Measurements from ENCODE around the gene SCT. TPM values are rescaled to one million over a fixed set of nuclear protein-coding genes. Genes with fewer than 3 reads are reported as not detected.

The SCT gene
- total and polyA plus RNA-seq, 4 donors: not detected

DNA sequence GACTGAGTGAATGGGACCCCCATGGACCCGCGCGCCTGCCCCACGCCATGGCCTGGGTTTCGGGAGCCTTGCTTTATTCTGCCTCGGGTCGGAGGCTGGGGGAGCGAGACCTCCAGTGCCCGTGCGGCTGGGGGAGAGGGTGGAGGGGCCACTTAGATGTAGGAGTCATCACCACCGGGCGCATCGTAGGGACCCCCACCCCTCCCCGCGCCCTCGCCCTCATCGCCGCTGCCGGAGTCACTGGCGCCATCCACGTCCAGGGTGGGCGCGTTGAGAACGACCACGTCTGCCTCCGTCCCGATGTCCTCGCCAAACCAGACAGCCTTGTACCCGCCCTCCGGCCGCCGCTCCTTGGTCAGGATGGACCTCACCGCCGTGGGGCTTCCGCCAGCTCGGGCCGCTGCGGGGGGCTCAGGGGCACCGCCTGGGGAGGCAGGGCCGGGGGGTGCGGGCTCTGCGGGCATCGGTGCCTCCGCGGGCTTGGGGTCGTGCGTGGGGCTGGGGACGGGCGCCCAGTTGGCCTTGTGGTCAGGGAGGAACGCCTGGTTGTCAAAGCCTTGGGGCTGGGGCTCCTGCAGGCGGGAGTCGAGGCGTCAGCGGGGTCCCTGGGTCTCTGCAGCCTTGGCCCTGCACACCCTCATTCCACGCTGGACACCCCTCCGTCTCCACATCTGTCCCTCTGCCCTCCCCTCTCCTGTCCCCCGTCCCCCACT is 9.6 kb downstream of the SCT start:
- Histone ChIP-seq H3K27me3 (ENCODE audit: control insufficient read depth in 4 of 4, insufficient read depth in 4 of 4, low read length in 3 of 4) (no peaks in the 10 kb centered on the region), H3K9me3 (ENCODE audit: control insufficient read depth in 4 of 4, low read length in 3 of 4) (no peaks in the 10 kb centered on the region), H3K4me1 (ENCODE audit: control insufficient read depth in 4 of 4, insufficient read depth in 4 of 4, low read length in 3 of 4) (peaks cover 9 to 41% (median 32%) of the 10 kb centered on the region in 4 donors), H3K27ac (ENCODE audit: low read depth in 1 of 2, low read length in 2 of 2) (no peak overlapping the region), H3K36me3 (ENCODE audit: control insufficient read depth in 4 of 4, insufficient read depth in 3 of 4, low read depth in 1 of 4, low read length in 3 of 4) (peaks cover 2 to 11% (median 6%) of the 10 kb centered on the region in 4 donors), H3K4me3 (ENCODE audit: low read depth in 1 of 3, low read length in 3 of 3) (no peak overlapping the region), H3K9ac (ENCODE audit: low read depth in 1 of 2, low read length in 2 of 2) (no peak overlapping the region)
- no peak for DNase-seq (ENCODE audit: low spot score)
- WGBS: 95% methylated on average over 57 of the region's 57 CpGs
- TF ChIP-seq FOXA2 (IDR thresholded peaks at IDR 0.05) (no peak), GABPA (IDR thresholded peaks at IDR 0.05 in 1 of 2, conservative IDR thresholded peaks at IDR 0.05 in 1 of 2) (no peak)
- TF ChIP-seq, protein P1, sequence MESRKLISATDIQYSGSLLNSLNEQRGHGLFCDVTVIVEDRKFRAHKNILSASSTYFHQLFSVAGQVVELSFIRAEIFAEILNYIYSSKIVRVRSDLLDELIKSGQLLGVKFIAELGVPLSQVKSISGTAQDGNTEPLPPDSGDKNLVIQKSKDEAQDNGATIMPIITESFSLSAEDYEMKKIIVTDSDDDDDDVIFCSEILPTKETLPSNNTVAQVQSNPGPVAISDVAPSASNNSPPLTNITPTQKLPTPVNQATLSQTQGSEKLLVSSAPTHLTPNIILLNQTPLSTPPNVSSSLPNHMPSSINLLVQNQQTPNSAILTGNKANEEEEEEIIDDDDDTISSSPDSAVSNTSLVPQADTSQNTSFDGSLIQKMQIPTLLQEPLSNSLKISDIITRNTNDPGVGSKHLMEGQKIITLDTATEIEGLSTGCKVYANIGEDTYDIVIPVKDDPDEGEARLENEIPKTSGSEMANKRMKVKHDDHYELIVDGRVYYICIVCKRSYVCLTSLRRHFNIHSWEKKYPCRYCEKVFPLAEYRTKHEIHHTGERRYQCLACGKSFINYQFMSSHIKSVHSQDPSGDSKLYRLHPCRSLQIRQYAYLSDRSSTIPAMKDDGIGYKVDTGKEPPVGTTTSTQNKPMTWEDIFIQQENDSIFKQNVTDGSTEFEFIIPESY (IDR thresholded peaks at IDR 0.05): no peak

DNA sequence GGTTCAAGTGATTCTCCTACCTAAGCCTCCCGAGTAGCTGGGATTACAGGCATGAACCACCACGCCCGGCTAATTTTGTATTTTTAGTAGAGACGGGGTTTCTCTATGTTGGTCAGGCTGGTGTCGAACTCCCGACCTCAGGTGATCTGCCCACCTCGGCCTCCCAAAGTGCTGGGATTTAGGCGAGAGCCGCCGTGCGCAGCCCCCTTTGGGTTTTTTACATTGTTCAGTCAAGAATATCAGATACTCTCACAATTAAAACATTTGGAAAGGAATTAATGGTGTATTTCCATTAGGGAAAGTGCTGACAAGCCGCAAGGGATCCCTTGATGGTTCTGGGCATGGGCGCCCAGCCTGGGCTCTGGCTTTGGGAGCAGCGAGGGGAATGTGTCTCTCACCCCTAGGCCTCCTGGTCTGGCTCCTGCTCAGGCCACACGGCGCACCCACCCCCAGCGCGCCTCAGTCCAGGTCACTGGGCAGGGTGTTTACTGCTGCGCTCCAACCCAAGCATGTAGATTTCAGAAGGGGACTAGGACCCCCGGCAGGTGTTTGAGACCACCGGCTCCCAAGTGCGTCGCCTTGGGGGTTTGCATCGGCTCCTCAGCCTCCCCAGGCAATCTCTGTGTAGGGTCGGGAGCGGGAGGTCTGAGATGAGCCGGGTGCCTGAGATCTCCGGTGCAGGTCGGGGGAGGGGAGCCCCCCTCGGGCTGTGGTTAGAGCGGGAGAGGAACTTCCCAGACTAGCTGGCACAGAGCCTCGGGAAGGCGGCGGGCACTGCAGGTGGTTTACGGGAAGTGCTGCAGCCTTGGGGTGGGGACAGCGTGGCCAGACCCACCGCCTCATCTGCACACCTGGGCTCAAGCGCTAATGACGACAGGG is 10.4 kb downstream of the SCT start:
- no peak overlapping the region for H3K9ac ChIP-seq (ENCODE audit: low read depth in 1 of 2, low read length in 2 of 2)
- DNase-seq (ENCODE audit: low spot score): no peak

More for the DNA sequence above, 10.4 kb downstream of the SCT start:
- 85% methylated on average over 39 of the region's 39 CpGs for WGBS
- TF ChIP-seq HNF4A (conservative IDR thresholded peaks at IDR 0.05) (no peak), RAD21 (IDR thresholded peaks at IDR 0.05) (no peak), ATF3 (IDR thresholded peaks at IDR 0.05) (no peak), NR2F2 (IDR thresholded peaks at IDR 0.05) (no peak), RXRA (IDR thresholded peaks at IDR 0.05) (no peak), SP1 (IDR thresholded peaks at IDR 0.05) (no peak), HNF4G (IDR thresholded peaks at IDR 0.05) (no peak), FOXA1 (IDR thresholded peaks at IDR 0.05) (no peak), FOXA2 (IDR thresholded peaks at IDR 0.05) (no peak), YY1 (IDR thresholded peaks at IDR 0.05) (no peak), GABPA (IDR thresholded peaks at IDR 0.05 in 1 of 2, conservative IDR thresholded peaks at IDR 0.05 in 1 of 2) (no peak)
- TF ChIP-seq, protein P2, sequence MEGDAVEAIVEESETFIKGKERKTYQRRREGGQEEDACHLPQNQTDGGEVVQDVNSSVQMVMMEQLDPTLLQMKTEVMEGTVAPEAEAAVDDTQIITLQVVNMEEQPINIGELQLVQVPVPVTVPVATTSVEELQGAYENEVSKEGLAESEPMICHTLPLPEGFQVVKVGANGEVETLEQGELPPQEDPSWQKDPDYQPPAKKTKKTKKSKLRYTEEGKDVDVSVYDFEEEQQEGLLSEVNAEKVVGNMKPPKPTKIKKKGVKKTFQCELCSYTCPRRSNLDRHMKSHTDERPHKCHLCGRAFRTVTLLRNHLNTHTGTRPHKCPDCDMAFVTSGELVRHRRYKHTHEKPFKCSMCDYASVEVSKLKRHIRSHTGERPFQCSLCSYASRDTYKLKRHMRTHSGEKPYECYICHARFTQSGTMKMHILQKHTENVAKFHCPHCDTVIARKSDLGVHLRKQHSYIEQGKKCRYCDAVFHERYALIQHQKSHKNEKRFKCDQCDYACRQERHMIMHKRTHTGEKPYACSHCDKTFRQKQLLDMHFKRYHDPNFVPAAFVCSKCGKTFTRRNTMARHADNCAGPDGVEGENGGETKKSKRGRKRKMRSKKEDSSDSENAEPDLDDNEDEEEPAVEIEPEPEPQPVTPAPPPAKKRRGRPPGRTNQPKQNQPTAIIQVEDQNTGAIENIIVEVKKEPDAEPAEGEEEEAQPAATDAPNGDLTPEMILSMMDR (IDR thresholded peaks at IDR 0.05; ENCODE audit: low read depth, low read length, missing input control): no peak
- TF ChIP-seq, protein P1 (IDR thresholded peaks at IDR 0.05): no peak
- Histone ChIP-seq H3K36me3 (ENCODE audit: control insufficient read depth in 4 of 4, insufficient read depth in 3 of 4, low read depth in 1 of 4, low read length in 3 of 4) (peaks cover 2 to 12% (median 8%) of the 10 kb centered on the region in 4 donors), H3K27ac (ENCODE audit: low read depth in 1 of 2, low read length in 2 of 2) (peak overlapping the region; percentile 80 to 98), H3K4me3 (ENCODE audit: low read depth in 1 of 3, low read length in 3 of 3) (peak overlapping the region in 1 of 3 donors; percentile 68), H3K27me3 (ENCODE audit: control insufficient read depth in 4 of 4, insufficient read depth in 4 of 4, low read length in 3 of 4) (no peaks in the 10 kb centered on the region), H3K4me1 (ENCODE audit: control insufficient read depth in 4 of 4, insufficient read depth in 4 of 4, low read length in 3 of 4) (peaks cover 12 to 49% (median 39%) of the 10 kb centered on the region in 4 donors), H3K9me3 (ENCODE audit: control insufficient read depth in 4 of 4, low read length in 3 of 4) (no peaks in the 10 kb centered on the region)
